HepG2 (cell line): Measurements from ENCODE around the gene TRIM54. TPM values are rescaled to one million over a fixed set of nuclear protein-coding genes. Genes with fewer than 3 reads are reported as not detected.

ENCODE experiments used
- CHD2 ChIP-seq: IDR thresholded peaks from 2 replicates; pipeline ENCODE4 v1.6.1; 2011; ENCODE audit warnings: low read depth, low read length, improper control_type of control experiment
- GATAD2A ChIP-seq: IDR thresholded peaks from 2 replicates; pipeline ENCODE4 v1.6.1; 2016
- HDAC6 ChIP-seq: fragments of 200-600 bp; sonication (generic); IDR thresholded peaks from 2 replicates; pipeline ENCODE4 v1.7.0; 2017; ENCODE audit warnings: mild to moderate bottlenecking, antibody characterized with exemption, low read length, low read depth
- NBN ChIP-seq: fragments of 450-650 bp; conservative IDR thresholded peaks from 2 replicates; pipeline ENCODE4 v1.6.1; 2017
- NONO ChIP-seq, 2 experiments: fragments of 450-650 bp in 1 of 2; sonication (generic) in 1 of 2; formaldehyde crosslinking in 1 of 2; IDR thresholded peaks in 1 of 2; conservative IDR thresholded peaks in 1 of 2; 2 replicates each; pipeline versions ENCODE4 v1.6.1 to v1.8.0; 2017 to 2022; ENCODE audit warnings: mild to moderate bottlenecking in 1 of 2, missing genetic modification reagents in 1 of 2, moderate library complexity in 1 of 2
- NR2F2 ChIP-seq: IDR thresholded peaks from 2 replicates; pipeline ENCODE4 v1.6.1; 2012; ENCODE audit warnings: low read depth, inconsistent platforms, borderline replicate concordance
- PAF1 ChIP-seq: IDR thresholded peaks from 2 replicates; pipeline ENCODE4 v1.6.1; 2016; ENCODE audit warnings: missing genetic modification reagents, missing compliant biosample characterization
- PRPF4 ChIP-seq: fragments of 200-400 bp; formaldehyde crosslinking; IDR thresholded peaks from 2 replicates; pipeline ENCODE4 v1.6.1; 2016; ENCODE audit warnings: low read length, low read depth; ENCODE audit not compliant: poor library complexity, severe bottlenecking
- SIX1 ChIP-seq: sonication (generic); formaldehyde crosslinking; IDR thresholded peaks from 2 replicates; pipeline ENCODE4 v1.4.0; 2020; ENCODE audit warnings: missing genetic modification reagents, borderline replicate concordance
- SOX13 ChIP-seq, 3 experiments: fragments of 450-650 bp in 1 of 3; sonication (generic) in 1 of 3; formaldehyde crosslinking in 1 of 3; IDR thresholded peaks in 2 of 3; conservative IDR thresholded peaks in 1 of 3; 2 replicates each; pipeline versions ENCODE4 v1.5.0 to v1.6.1; 2016 to 2020; ENCODE audit warnings: antibody characterized with exemption in 1 of 3, mild to moderate bottlenecking in 1 of 3, missing compliant biosample characterization in 1 of 3, missing genetic modification reagents in 1 of 3, moderate library complexity in 1 of 3
- SP140L ChIP-seq: sonication (generic); formaldehyde crosslinking; IDR thresholded peaks from 2 replicates; pipeline ENCODE4 v1.4.0; 2020; ENCODE audit warnings: missing genetic modification reagents, borderline replicate concordance
- ZNF260 ChIP-seq: sonication (generic); formaldehyde crosslinking; IDR thresholded peaks from 2 replicates; pipeline ENCODE4 v1.4.0; 2020; ENCODE audit warnings: missing genetic modification reagents, low read depth, mild to moderate bottlenecking, borderline replicate concordance
- polyA plus RNA-seq, 8 experiments: library from polyadenylated mRNA; depleted of rRNA in 3 of 8; stranded (reverse) in 7 of 8; unstranded in 1 of 8; fragments of >200 nt; fragmentation: Illumina TruSeq in 4 of 8; extraction: Trizol in 4 of 8; gene quantifications; 2 replicates each; pipeline versions ENCODE4 v1.2.1 to v1.2.3, GENCODE V29; 2011 to 2016; ENCODE audit warnings: low read depth in 4 of 8, missing spikeins in 1 of 8, mixed read lengths in 1 of 8; ENCODE audit not compliant: insufficient read depth in 1 of 8
- total RNA-seq, 5 experiments: library from RNA; depleted of rRNA; stranded (reverse); fragments of >200 nt; fragmentation: Illumina TruSeq; extraction: Trizol; gene quantifications; 2 replicates each; pipeline ENCODE4 v1.2.3, GENCODE V29; 2016; ENCODE audit warnings: low read depth in 1 of 5
- TF ChIP-seq, protein P1 (sequence below): sonication (generic); formaldehyde crosslinking; IDR thresholded peaks from 2 replicates; pipeline ENCODE4; 2020; ENCODE audit warnings: missing genetic modification reagents, mild to moderate bottlenecking, borderline replicate concordance
- TF ChIP-seq, protein P2 (sequence below): sonication (generic); formaldehyde crosslinking; IDR thresholded peaks from 2 replicates; pipeline ENCODE4 v1.5.0; 2020; ENCODE audit warnings: missing genetic modification reagents, mild to moderate bottlenecking, borderline replicate concordance
- TF ChIP-seq, protein P3 (sequence below): sonication (generic); formaldehyde crosslinking; IDR thresholded peaks from 2 replicates; pipeline ENCODE4 v1.4.0; 2020; ENCODE audit warnings: missing genetic modification reagents

TRIM54 gene
- total and polyA plus RNA-seq, 2 of the 13 experiments (the other 11 are each of a cell fraction or from before 2014, with no cell fraction given), result 0.07 to 0.13 TPM

DNA sequence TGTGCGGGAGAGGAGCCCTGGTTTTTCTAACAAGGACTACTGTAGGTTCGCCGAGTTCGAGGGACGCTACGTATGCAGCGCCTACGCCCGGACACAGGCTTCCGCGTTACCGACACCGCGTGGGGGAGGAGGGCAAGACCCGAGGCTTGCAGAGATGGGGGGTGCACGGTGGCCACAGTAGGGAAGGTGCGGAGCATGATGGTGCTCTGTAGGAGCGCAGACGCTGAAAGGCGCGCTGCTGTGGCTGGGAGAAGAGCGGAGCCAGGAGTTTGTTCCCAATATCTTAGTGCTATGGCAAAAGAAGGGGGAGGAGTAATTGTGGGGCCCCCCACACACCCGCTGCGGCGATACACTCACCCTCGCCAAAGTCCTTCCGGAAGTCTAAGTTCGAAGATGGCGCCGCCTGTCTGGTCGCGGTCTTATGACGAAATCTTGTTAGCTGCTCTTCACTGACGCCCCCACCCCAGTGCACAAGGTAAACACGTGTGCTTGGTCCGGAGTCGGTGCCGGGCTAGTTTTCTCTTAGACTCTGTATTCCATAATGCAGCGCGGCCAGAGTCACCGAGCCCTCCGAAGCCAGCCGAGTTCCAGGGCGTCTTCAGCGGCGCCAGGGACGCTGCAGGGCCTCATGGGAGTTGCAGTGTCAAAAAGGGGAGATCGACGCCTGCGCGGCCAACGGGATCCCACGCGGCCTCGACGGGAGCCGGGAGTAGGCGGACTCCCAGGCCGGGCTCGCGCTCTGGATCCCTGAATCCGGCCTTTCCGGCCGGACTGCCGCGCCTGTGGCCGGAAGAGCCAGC is 74.4 kb downstream of the TRIM54 start, which contains the start of gene GTF3C2 (continued):
- TF ChIP-seq, protein P1, sequence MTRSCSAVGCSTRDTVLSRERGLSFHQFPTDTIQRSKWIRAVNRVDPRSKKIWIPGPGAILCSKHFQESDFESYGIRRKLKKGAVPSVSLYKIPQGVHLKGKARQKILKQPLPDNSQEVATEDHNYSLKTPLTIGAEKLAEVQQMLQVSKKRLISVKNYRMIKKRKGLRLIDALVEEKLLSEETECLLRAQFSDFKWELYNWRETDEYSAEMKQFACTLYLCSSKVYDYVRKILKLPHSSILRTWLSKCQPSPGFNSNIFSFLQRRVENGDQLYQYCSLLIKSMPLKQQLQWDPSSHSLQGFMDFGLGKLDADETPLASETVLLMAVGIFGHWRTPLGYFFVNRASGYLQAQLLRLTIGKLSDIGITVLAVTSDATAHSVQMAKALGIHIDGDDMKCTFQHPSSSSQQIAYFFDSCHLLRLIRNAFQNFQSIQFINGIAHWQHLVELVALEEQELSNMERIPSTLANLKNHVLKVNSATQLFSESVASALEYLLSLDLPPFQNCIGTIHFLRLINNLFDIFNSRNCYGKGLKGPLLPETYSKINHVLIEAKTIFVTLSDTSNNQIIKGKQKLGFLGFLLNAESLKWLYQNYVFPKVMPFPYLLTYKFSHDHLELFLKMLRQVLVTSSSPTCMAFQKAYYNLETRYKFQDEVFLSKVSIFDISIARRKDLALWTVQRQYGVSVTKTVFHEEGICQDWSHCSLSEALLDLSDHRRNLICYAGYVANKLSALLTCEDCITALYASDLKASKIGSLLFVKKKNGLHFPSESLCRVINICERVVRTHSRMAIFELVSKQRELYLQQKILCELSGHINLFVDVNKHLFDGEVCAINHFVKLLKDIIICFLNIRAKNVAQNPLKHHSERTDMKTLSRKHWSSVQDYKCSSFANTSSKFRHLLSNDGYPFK (CRISPR knock-in tag), result peak; percentile 97
- no peak for TF ChIP-seq NBN
- peak; percentile 47 for TF ChIP-seq GATAD2A
- no peak for TF ChIP-seq HDAC6
- TF ChIP-seq NR2F2, result no peak
- TF ChIP-seq, protein P2, sequence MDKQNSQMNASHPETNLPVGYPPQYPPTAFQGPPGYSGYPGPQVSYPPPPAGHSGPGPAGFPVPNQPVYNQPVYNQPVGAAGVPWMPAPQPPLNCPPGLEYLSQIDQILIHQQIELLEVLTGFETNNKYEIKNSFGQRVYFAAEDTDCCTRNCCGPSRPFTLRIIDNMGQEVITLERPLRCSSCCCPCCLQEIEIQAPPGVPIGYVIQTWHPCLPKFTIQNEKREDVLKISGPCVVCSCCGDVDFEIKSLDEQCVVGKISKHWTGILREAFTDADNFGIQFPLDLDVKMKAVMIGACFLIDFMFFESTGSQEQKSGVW (CRISPR knock-in tag), result peak; percentile 86; the same call in 1 of the 2 replicates
- TF ChIP-seq SP140L (CRISPR knock-in tag), result peak; percentile 33; the same call in 1 of the 2 replicates
- TF ChIP-seq PRPF4, result no peak
- no peak for TF ChIP-seq ZNF260 (CRISPR knock-in tag)
- no peak for TF ChIP-seq SOX13 (IDR thresholded peaks at IDR 0.05)
- no peak for TF ChIP-seq SOX13 (CRISPR knock-in tag; conservative IDR thresholded peaks at IDR 0.05 in 1 of 2, IDR thresholded peaks at IDR 0.05 in 1 of 2)
- no peak; the same call in 1 of the 2 replicates for TF ChIP-seq PAF1 (CRISPR knock-in tag)
- TF ChIP-seq NONO (IDR thresholded peaks at IDR 0.05), result no peak
- TF ChIP-seq NONO (CRISPR knock-in tag; conservative IDR thresholded peaks at IDR 0.05), result peak; percentile 90
- TF ChIP-seq SIX1, result peak; percentile 28; the same call in 1 of the 2 replicates
- TF ChIP-seq, protein P3, sequence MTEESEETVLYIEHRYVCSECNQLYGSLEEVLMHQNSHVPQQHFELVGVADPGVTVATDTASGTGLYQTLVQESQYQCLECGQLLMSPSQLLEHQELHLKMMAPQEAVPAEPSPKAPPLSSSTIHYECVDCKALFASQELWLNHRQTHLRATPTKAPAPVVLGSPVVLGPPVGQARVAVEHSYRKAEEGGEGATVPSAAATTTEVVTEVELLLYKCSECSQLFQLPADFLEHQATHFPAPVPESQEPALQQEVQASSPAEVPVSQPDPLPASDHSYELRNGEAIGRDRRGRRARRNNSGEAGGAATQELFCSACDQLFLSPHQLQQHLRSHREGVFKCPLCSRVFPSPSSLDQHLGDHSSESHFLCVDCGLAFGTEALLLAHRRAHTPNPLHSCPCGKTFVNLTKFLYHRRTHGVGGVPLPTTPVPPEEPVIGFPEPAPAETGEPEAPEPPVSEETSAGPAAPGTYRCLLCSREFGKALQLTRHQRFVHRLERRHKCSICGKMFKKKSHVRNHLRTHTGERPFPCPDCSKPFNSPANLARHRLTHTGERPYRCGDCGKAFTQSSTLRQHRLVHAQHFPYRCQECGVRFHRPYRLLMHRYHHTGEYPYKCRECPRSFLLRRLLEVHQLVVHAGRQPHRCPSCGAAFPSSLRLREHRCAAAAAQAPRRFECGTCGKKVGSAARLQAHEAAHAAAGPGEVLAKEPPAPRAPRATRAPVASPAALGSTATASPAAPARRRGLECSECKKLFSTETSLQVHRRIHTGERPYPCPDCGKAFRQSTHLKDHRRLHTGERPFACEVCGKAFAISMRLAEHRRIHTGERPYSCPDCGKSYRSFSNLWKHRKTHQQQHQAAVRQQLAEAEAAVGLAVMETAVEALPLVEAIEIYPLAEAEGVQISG (CRISPR knock-in tag), result peak; percentile 91
- TF ChIP-seq CHD2, result peak; percentile 88
